PFSK-1 (cell line): ENCODE measurements around the gene ZNF207.

Experiments
- POLR2AphosphoS5 ChIP-seq: IDR thresholded peaks from 2 replicates; pipeline ENCODE4 v1.6.1; 2012; ENCODE audit warnings: low read depth, mild to moderate bottlenecking, control low read depth, low read length, moderate library complexity
- TF ChIP-seq, protein P1 (sequence below), 2 experiments: IDR thresholded peaks; 2 replicates each; pipeline versions ENCODE4 v1.6.1 to v1.8.0; 2011 to 2012; ENCODE audit warnings: low read depth in 2 of 2, low read length in 2 of 2, control low read depth in 1 of 2, inconsistent platforms in 1 of 2, mild to moderate bottlenecking in 1 of 2, moderate library complexity in 1 of 2; ENCODE audit not compliant: insufficient read depth in 1 of 2

GRCh38 chr17:32356378-32356743 lies 6.4 kb downstream of the ZNF207 start:
- no peak for TF ChIP-seq POLR2AphosphoS5
- TF ChIP-seq, protein P1, sequence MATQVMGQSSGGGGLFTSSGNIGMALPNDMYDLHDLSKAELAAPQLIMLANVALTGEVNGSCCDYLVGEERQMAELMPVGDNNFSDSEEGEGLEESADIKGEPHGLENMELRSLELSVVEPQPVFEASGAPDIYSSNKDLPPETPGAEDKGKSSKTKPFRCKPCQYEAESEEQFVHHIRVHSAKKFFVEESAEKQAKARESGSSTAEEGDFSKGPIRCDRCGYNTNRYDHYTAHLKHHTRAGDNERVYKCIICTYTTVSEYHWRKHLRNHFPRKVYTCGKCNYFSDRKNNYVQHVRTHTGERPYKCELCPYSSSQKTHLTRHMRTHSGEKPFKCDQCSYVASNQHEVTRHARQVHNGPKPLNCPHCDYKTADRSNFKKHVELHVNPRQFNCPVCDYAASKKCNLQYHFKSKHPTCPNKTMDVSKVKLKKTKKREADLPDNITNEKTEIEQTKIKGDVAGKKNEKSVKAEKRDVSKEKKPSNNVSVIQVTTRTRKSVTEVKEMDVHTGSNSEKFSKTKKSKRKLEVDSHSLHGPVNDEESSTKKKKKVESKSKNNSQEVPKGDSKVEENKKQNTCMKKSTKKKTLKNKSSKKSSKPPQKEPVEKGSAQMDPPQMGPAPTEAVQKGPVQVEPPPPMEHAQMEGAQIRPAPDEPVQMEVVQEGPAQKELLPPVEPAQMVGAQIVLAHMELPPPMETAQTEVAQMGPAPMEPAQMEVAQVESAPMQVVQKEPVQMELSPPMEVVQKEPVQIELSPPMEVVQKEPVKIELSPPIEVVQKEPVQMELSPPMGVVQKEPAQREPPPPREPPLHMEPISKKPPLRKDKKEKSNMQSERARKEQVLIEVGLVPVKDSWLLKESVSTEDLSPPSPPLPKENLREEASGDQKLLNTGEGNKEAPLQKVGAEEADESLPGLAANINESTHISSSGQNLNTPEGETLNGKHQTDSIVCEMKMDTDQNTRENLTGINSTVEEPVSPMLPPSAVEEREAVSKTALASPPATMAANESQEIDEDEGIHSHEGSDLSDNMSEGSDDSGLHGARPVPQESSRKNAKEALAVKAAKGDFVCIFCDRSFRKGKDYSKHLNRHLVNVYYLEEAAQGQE (IDR thresholded peaks at IDR 0.05; ENCODE audit: insufficient read depth in 1 of 2, low read depth in 2 of 2, low read length in 2 of 2): no peak
